Left kidney (tissue), 2 donors: ENCODE data around the gene LDHA. TPM values are rescaled to one million over a fixed set of nuclear protein-coding genes. Genes with fewer than 3 reads are reported as not detected.
"Not testable (repeated sequence)": the region's sequence is repeated elsewhere in the genome, so short reads cannot be mapped to it uniquely, and the experiment has no call there.

ENCODE experiments used
- DNase-seq: peaks from one replicate; pipeline ENCODE4 v3.0.0-alpha.2; 2013
- polyA plus RNA-seq: library from polyadenylated mRNA; unstranded; fragments of 120-200 nt; gene quantifications from one replicate; pipeline ENCODE4 v1.2.1, GENCODE V29; 2013; ENCODE audit not compliant: insufficient read length

Gene LDHA
- polyA plus RNA-seq, 1 donor = 275 TPM

- no peak for DNase-seq
Measured at GRCh38 chr11:18390088-18390487, 4.3 kb upstream of the LDHA start.

- no peak for DNase-seq
Measured at GRCh38 chr11:18392434-18393321, 1.7 kb upstream of the LDHA start.

DNA sequence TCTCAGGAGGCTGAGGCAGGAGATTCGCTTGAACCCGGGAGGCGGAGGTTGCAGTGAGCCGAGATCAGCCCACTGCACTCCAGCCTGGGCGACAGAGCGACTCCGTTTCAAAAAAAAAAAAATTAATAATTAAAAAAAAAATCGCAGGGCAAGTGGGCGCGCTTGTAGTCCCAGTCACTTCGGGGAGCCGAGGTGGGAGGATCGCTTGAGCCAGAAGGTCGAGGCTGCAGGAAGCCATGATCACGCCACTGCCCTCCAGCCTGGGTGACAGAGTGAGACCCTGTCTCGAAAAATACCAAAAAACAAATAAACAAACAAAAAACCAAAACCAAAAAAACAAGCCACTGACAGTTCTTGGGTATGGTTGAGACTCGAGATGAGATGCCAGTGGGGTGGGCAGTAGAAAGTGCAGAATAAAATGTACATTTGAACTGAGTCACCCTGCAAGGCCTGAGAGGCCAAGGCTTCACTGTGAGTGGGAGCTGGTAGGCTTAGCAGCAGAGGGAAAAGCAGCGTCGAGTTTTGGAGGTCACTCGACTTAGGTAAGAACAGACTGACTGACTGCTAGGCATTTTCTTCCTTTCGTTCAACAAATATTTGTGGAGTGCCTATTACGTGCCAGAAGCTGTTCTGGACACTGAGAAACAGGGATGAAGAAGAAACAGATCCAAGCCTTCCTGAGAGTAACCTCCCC, 635 bp upstream of the LDHA start:
- DNase-seq = no peak

DNA sequence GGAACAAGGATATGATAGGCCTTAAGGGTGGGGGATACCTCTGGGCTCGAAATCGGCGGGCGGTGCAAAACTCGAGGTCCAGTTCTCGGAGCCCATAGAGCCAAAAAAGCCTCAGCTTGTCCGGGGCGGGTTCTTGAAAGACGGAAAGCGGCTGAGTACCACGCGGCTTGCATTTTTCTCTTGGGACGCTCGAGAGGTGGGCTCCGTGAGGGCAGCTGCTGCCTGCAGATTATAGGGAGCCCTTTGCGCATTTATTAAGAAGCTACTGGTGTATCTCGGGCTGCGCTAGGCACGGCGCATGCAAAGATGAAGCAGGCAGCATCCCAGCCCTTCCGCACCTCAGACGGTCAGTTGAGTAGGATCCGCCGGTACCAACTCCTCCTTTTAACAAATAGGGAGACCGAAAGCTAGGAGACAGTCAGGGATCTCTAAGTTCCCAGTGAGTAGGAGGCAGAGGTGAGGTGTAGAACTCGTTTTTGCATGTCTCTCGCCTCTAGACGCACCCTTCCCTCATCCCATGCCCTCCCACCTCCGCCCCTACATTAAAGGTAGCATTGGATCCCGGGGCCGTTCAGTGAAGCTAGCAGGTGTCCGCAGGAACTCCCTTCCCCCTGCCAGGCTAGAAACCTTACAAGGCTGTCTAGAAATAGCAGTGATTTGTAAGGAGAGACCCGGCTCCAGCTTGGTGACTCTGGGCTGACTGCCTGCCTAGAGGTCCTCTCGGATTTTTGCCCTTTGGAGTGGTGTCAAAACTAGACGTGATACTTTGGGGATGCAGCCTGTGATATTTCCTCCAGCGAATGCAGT, 768 bp downstream of the LDHA start:
- DNase-seq = no peak

GRCh38 chr11:18395735-18396504, 1.6 kb downstream of the LDHA start:
- peak; percentile 99 for DNase-seq

DNA sequence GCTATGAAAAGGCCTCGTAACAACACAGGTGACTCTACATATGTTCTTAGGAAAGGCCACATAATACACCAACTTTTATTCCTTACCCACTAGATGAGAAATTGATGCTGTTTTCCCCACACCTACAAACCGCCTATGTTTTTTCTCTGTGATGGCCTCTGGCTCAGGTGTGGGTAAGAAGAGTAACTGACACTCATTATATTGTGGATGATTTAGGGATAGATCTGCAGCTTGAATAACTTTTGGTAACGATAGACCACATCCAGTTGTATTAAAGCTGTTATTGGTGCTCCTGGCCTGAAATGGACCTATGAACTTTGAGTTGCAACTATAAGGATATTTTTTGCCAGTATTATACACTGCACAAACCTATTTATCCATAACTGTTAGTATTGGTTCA, 3.6 kb downstream of the LDHA start:
- no peak for DNase-seq

DNA sequence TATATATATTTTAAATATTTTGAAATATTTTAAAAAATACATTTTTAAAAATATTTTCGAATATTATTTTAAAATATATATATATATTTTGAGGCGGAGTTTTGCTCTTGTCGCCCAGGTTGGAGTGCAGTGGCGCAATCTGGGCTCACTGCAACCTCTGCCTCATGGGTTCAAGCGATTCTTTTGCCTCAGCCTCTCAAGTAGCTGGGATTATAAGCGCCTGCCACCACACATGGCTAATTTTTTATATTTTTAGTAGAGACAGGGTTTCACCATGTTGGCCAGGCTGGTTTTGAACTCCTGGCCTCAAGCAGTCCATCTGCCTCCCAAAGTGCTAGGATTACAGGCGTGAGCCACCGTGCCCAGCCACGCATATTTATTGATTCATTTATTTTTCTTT, 6.7 kb downstream of the LDHA start:
- DNase-seq = not testable (repeated sequence)

GRCh38 chr11:18404062-18404461, 9.7 kb downstream of the LDHA start:
- DNase-seq = no peak

- DNase-seq = not testable (repeated sequence)
Measured at GRCh38 chr11:18407400-18407799, 13.0 kb downstream of the LDHA start.

- no peak for DNase-seq
Measured at GRCh38 chr11:18408558-18409291, 14.4 kb downstream of the LDHA start.

- DNase-seq = no peak
Measured at GRCh38 chr11:18416459-18416858, 22.1 kb downstream of the LDHA start.

DNA sequence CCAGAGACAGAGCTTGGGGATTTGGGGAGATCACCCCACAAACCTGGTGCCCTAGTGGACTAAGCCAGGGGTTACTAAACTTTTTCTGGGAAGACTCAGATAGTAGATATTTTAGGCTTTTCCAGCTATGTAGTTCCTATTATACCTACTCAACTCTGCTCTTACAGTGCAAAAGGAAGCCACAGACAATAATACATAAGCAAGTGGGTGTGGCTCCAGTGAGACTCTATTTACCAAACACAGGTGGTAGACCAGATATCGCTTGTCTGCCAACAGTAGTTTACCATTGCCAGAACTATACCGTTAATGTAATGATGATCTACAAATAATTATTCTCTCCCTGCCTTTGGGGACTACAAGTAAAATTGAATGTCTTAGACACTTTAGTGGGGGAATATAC, 24.7 kb downstream of the LDHA start:
- DNase-seq = no peak

GRCh38 chr11:18420067-18420466, 25.7 kb downstream of the LDHA start:
- DNase-seq = no peak

- no peak for DNase-seq
Measured at GRCh38 chr11:18427240-18427639, 32.9 kb downstream of the LDHA start.

GRCh38 chr11:18429332-18429731, 35.0 kb downstream of the LDHA start:
- no peak for DNase-seq

- no peak for DNase-seq
Measured at GRCh38 chr11:18438691-18439090, 44.3 kb downstream of the LDHA start.

DNA sequence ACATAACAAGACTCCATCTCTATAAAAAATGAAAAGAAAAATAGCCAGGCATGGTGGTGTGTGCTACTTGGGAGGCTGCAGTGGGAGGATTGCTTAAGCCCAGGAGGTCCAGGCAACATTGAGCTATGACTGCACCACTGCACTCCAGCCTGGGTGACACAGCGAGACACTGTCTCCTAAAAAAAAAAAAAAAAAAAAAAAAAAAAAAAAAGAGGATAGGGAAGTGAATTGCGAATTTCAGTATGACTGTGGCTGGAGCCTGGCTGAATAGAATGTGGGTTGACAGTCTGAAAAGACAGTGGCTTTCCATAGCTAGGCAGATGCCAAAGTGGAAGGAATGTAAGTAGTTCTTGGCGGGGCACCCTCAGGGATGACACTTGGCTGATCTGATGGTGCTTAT, 54.9 kb downstream of the LDHA start:
- no peak for DNase-seq

GRCh38 chr11:18452927-18453326, 58.6 kb downstream of the LDHA start:
- no peak for DNase-seq

DNA sequence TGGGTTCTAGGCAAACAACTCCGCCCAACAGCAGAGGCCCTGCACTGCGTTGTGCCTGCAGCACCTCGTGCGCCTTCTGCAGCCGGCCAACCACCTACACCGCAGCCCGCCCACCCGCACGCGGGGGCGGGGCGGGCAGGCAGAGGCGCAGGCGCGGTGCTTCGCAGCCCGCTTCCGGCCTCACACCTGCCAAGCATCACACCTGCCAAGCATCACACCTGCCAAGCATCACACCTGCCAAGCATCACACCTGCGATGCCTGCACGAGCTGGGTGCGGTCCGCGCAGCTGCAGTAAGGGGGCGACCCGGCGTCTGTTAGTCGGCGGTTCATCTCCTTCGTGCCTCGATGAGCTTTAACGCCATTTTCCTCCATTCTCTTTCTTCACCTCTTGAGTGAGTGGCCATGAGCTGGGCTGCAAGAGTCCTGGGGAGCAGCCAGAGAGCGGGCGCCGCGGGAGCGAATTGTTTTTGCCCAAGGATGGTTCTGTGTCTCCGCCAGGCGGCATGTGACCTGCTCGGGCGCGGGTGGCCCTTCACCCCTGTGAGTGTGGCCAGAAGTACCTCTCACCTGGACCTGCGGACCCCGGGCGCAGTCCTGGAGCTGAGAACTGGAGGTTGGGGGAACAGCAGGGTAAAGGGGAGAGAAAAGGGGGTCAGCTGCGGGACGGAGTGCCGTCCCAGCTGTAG, 61.5 kb downstream of the LDHA start, which contains the start of gene LDHAL6A:
TSS of gene LDHAL6A (plus strand) at position 171 of the 687 bp plus-strand sequence. CDS start 825 bp downstream, outside the sequence.
- no peak for DNase-seq

DNA sequence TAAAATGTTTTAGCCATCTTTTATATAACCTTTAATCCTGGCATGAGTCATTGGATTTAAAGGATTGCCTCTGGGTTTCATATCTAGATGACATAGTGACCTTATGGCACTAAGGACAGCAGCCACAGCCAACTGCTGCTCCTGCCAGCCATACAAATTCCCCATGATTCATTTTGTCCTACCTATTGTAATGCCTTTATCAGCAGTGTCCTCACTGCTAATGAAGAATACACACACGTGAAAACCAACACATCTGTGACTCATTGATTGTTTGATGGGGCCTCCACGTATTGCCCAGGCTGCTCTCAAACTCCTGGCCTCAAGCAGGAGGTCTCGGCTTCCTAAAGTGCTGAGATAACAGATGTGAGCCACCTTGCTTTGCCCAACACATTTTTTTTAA, 63.1 kb downstream of the LDHA start:
- no peak for DNase-seq
